ENCODE results near the gene C9orf43.

Gene C9orf43

DNA sequence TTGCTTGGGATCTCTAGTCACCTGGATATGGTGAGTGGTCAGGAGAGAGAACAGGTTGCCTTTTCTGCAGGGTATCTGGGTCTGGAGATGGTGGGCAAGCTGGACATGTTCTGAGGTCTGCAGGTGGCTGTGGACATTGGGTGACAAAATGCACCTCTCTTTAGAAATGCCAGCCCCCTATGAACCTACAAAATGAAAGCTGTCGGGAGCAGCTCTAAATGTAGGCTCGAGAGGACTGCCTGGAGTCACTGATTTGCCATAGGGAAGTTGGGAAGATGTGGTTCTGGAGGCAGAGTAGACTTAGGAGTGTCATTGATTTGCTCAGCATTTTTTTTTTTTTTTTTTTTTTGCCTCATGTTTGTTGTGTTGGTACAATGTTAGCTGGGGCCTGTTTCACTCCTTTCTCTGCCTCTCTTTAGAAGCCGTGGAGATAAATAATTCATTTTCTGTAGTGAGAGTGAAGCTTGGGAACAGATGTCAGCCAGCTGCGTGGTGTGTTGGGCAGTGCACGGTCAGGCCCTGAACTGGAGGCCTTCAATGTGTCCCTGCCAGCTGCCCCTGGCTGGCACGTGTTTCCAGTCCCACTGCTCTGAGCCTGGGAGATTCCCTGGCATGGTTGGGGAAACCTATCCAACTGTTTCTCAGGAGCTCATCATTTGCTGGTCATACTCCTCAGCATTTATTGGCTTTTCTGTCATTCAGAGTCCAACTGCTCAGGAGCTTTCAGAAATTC lies 58.3 kb downstream of the C9orf43 start:
- FAIRE-seq = no peak

DNA sequence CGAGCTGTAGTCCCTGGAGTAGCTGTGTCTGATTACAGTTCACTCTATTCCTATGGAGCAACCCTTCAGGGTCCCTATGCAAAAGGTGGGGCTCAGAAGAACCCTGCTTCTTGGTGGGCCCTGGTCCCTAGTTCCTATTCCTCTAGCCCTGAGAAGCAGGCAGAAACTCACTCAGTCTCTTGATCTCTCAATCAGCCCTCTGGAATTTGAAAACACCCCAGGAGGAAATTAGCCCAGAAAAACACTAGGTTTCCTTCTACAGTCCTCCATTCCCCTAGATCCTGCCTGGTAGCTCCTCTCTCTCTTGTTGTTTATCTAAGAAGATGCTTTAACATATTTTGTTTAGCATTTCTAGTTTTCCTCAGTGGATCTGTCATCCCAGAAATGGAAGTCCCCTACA lies 60.6 kb downstream of the C9orf43 start:
- no peak for FAIRE-seq

GRCh38 chr9:113471566-113471965 lies 61.0 kb downstream of the C9orf43 start:
- no peak for FAIRE-seq

DNA sequence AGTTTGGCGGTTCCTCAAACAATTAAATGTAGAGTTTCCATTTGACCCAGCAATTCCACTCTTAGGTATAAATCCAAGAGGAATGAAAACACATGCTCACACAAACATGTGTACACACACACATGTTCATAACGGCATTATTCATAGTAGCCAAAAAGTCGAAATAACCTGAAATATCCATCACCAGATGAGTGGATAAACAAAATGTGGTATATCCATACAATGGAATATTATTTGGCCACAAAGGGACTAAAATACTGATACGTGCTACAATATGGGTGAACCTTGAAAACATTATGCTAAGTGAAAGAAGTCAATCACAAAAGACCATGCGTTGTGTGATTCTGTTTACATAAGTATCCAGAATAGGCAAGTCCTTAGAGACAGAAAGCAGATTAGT lies 61.7 kb downstream of the C9orf43 start:
- no peak for FAIRE-seq

DNA sequence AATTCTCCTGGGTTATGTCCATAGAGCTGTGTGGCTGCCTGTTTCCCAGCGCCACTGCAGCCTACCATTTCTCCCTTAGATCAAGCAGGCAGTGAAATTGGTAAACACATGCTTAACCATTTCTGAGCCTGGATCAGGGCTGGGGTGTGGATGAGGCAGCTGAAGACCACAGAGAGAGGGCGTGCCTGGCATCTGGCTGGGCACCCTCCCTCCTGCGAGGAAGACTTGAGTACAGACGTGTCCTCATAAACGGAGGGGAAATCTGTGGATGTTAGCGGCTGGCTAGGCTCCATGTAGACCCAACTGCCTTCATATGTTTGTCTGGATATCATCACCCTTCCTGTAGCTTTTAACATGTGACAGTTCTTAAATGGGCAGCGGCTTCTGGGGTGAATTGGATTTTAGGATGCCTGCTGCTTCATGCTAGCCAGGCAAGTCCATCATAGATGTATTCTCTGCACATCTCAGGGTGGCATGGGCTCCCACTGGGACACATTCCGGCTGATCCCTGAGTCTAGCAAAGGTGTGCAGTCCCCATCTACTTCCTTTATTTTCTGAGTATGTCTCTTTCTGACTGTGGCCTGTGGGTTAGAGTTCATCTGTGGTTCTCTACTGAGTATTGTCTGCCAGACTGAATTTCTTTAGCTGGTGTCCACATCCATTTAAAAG lies 63.9 kb downstream of the C9orf43 start:
- FAIRE-seq = no peak

DNA sequence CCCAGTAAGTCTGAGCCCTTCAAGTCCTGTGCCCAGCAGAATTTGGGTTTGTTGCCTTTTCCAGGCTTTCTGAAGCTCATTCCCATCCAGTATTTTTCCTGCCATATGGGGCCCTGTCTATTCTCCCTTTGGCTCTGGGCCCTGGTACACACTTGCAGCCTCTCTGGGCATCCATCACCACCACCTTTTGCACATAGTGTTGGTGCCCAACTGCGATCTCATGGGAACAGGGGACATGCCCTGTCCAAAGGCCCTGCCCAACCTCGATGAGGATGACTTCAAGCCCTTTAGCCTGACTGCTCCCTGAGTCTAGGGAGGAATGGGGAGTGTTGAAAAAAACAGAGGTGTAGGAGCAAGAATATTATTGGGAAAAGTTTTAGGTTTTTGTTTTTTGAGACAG lies 64.5 kb downstream of the C9orf43 start:
- FAIRE-seq = no peak

DNA sequence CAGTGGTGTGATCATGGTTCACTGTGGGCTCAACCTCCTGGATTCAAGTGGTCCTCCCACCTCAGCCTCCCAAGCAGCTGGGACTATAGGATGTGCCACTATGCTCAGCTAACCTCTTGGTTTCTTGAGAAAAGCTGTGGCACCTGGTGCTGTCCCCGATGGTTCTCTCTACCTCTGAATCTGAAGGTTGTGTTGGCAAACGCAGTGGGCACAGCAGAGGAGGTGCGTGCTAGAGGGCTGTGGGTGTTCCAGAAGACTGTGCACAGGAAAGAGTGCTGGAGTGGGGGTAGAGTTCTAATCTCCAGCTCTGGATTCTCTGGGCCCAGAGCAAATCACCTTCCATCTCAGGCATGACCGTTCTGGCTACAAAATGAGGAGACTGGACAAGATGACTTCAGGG lies 65.4 kb downstream of the C9orf43 start:
- FAIRE-seq = no peak

DNA sequence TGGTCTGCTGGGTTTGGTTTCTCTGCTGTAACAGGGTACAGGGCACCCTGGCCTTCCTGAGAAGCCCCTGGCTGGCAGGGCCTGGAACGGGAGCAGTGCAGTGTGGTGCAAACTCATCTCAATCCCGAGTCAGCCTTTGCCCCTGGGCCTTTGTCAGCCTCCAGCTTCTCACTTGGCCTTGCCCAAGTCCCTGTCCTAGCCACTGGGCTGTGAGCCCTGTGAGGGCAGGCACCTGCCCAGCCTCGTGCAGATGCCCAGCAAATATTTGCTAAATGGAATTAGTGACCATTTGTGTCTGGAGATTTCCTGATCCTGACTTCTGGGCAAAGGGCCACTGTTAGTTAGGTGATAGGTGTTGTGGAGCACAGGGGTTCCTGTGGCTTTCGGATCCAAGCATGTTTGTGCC lies 66.0 kb downstream of the C9orf43 start:
- no peak for FAIRE-seq

DNA sequence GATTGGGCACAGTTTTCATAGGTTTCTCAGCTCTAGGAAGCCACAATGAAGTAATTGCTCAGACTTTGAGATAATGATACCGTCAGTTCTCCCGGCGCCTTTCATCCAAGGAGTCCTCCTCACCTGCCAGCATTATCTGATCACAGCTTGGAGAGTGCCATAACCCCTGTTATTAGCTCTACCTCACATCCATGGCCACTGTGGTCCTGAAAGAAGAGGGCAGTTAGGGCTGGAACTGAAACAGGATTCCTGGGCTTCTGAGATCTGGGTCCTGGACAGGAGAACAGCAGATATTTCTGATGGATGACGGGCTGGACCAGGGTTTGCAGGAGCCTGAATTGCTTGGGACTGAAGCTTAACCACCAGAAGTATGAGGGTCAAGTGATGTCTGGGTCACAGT lies 66.5 kb downstream of the C9orf43 start:
- no peak for FAIRE-seq

DNA sequence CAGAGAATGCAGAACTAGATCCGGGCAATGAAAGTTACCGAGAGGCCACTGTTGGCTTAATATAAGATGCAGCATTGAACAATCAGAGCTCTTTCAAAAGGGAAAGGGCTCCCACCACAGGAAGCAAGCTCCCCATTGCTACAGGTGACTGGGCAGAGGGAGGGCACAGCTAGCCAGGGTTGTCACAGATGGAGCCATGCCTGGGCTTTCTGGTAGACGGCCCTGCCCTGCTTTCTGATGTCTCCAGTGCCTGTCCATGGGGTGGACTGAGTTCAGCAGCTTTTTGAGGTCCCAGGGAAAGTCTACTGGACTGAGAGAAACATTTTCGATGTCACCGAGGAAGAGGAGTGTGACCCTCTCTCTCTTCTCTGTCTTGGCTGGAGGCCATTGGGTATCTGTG lies 67.1 kb downstream of the C9orf43 start:
- FAIRE-seq = no peak

- no peak for FAIRE-seq
These were observed 68.7 kb downstream of the C9orf43 start for GRCh38 chr9:113479174-113479621.

Data from TTC549 (cell line).